Keratinocyte (primary cell): ENCODE results near the gene RTBDN. TPM values are rescaled to one million over a fixed set of nuclear protein-coding genes. Genes with fewer than 3 reads are reported as not detected.

ENCODE experiments used
- DNase-seq: peaks from one replicate; pipeline ENCODE4 v3.0.0-alpha.2; 2011; ENCODE audit warnings: low read depth, missing footprints, low spot score
- FAIRE-seq: peaks from 2 replicates; lab custom pipeline; 2011; peaks lifted over from hg19 to GRCh38; lab: Jason Lieb, UNC
- H2AFZ ChIP-seq: 2 replicates; pipeline ENCODE4 v1.6.0; 2012; ENCODE audit warnings: low read length, control low read depth, inconsistent platforms; ENCODE audit not compliant: control insufficient read depth
- H3K27ac ChIP-seq: 2 replicates; pipeline ENCODE4 v1.5.1; 2011; ENCODE audit warnings: low read length; ENCODE audit not compliant: control insufficient read depth, insufficient read depth
- H3K27me3 ChIP-seq: 3 replicates; pipeline ENCODE4 v1.6.0; 2011; ENCODE audit warnings: low read length; ENCODE audit not compliant: control insufficient read depth, insufficient read depth; ENCODE audit errors: extremely low read depth
- H3K36me3 ChIP-seq, 2 experiments: 2 replicates in 1 of 2; 3 replicates in 1 of 2; pipeline ENCODE4 v1.5.1; 2011; ENCODE audit warnings: low read length in 2 of 2, mild to moderate bottlenecking in 1 of 2; ENCODE audit not compliant: control insufficient read depth in 2 of 2, insufficient read depth in 2 of 2; ENCODE audit errors: extremely low read depth in 1 of 2
- H3K4me1 ChIP-seq: 3 replicates; pipeline ENCODE4 v1.5.1; 2011; ENCODE audit warnings: low read length; ENCODE audit not compliant: control insufficient read depth, insufficient read depth; ENCODE audit errors: extremely low read depth
- H3K4me2 ChIP-seq: 3 replicates; pipeline ENCODE4 v1.6.0; 2011; ENCODE audit warnings: low read depth, low read length; ENCODE audit not compliant: control insufficient read depth, insufficient read depth; ENCODE audit errors: extremely low read depth
- H3K4me3 ChIP-seq, 3 experiments: fragments of 200-600 bp in 1 of 3; sonication (generic) in 1 of 3; 2 replicates in 2 of 3; 3 replicates in 1 of 3; pipeline ENCODE4 v1.5.1; 2011 to 2016; ENCODE audit warnings: low read length in 3 of 3, mild to moderate bottlenecking in 3 of 3, control low read depth in 2 of 3, inconsistent platforms in 1 of 3, low read depth in 1 of 3, mixed read lengths in 1 of 3, mixed run types in 1 of 3, moderate library complexity in 1 of 3; ENCODE audit not compliant: control insufficient read depth in 2 of 3, insufficient read depth in 2 of 3; ENCODE audit errors: extremely low read depth in 1 of 3
- H3K79me2 ChIP-seq: 2 replicates; pipeline ENCODE4 v1.6.0; 2012; ENCODE audit warnings: low read length; ENCODE audit not compliant: control insufficient read depth, insufficient read depth
- H3K9ac ChIP-seq: 3 replicates; pipeline ENCODE4 v1.6.0; 2011; ENCODE audit warnings: low read length; ENCODE audit not compliant: control insufficient read depth, insufficient read depth; ENCODE audit errors: extremely low read depth
- H3K9me1 ChIP-seq: 3 replicates; pipeline ENCODE4 v1.6.0; 2011; ENCODE audit warnings: low read length; ENCODE audit not compliant: control insufficient read depth, insufficient read depth; ENCODE audit errors: extremely low read depth
- H3K9me3 ChIP-seq: 2 replicates; pipeline ENCODE4 v1.5.1; 2012; ENCODE audit warnings: low read depth, low read length; ENCODE audit not compliant: control insufficient read depth
- H4K20me1 ChIP-seq: 3 replicates; pipeline ENCODE4 v1.6.0; 2011; ENCODE audit warnings: low read length; ENCODE audit not compliant: control insufficient read depth, insufficient read depth; ENCODE audit errors: extremely low read depth
- CTCF ChIP-seq, 3 experiments: IDR thresholded peaks in 1 of 3; conservative IDR thresholded peaks in 1 of 3; optimal IDR thresholded peaks in 1 of 3; 2 replicates in 2 of 3; 3 replicates in 1 of 3; pipeline versions ENCODE3 to v1.5.1; 2011; ENCODE audit warnings: low read length in 3 of 3, mild to moderate bottlenecking in 3 of 3, moderate library complexity in 2 of 3, control low read depth in 1 of 3, inconsistent platforms in 1 of 3; ENCODE audit not compliant: insufficient read depth in 2 of 3; ENCODE audit errors: extremely low read depth in 1 of 3
- EZH2 ChIP-seq: IDR thresholded peaks from one replicate; pipeline ENCODE4 v1.6.1; 2012; ENCODE audit warnings: inconsistent platforms, mild to moderate bottlenecking, low read length, moderate library complexity
- dilution Hi-C: fragments of 300-500 bp; cut with MboI; formaldehyde crosslinking; loops from one replicate; pipeline ENCODE4 v1.7.0; 2020; ENCODE audit warnings: low sequenced_read_pairs; ENCODE audit not compliant: extremely low pct_ligation_motif_present
- polyA plus RNA-seq, 5 experiments: library from polyadenylated mRNA; depleted of rRNA in 3 of 5; stranded (reverse) in 3 of 5; stranded (forward) in 1 of 5; unstranded in 1 of 5; fragments of >200 nt; gene quantifications; 1 replicate in 1 of 5; 2 replicates in 3 of 5; 3 replicates in 1 of 5; pipeline versions ENCODE4 v1.2.1 to v1.2.3, GENCODE V29; 2011 to 2012; ENCODE audit warnings: missing spikeins in 2 of 5, low read depth in 1 of 5, low replicate concordance in 1 of 5

RTBDN gene
- polyA plus RNA-seq, 1 donor (not counting 4 experiments of a cell fraction or from before 2014, with no cell fraction given), result not detected

- H2AFZ ChIP-seq, result no peak overlapping the region
- peaks cover 6% of the 10 kb centered on the region for H3K79me2 ChIP-seq
- no peak overlapping the region for H3K4me3 ChIP-seq
- DNase-seq (no peak), FAIRE-seq (no peak)
- H3K9me1 ChIP-seq, result no peaks in the 10 kb centered on the region
- dilution Hi-C loops, result no loop called here
- peak overlapping the region; percentile 81 for H3K27ac ChIP-seq
- H3K9ac ChIP-seq, result no peak overlapping the region
- H3K36me3 ChIP-seq, result no peaks in the 10 kb centered on the region
- no peaks in the 10 kb centered on the region for H3K9me3 ChIP-seq
- peak overlapping the region; percentile 46 for H3K4me2 ChIP-seq
- TF ChIP-seq EZH2, result no peak
- no peak for TF ChIP-seq CTCF (optimal IDR thresholded peaks at IDR 0.05 in 1 of 3, IDR thresholded peaks at IDR 0.05 in 1 of 3, conservative IDR thresholded peaks at IDR 0.05 in 1 of 3; ENCODE audit: extremely low read depth in 1 of 3, insufficient read depth in 2 of 3, low read length in 3 of 3)
- H3K27me3 ChIP-seq, result no peaks in the 10 kb centered on the region
- peaks cover 3% of the 10 kb centered on the region for H4K20me1 ChIP-seq
- peaks cover 73% of the 10 kb centered on the region for H3K4me1 ChIP-seq
These were observed 47.4 kb downstream of the RTBDN start for GRCh38 chr19:12786952-12787351.

DNA sequence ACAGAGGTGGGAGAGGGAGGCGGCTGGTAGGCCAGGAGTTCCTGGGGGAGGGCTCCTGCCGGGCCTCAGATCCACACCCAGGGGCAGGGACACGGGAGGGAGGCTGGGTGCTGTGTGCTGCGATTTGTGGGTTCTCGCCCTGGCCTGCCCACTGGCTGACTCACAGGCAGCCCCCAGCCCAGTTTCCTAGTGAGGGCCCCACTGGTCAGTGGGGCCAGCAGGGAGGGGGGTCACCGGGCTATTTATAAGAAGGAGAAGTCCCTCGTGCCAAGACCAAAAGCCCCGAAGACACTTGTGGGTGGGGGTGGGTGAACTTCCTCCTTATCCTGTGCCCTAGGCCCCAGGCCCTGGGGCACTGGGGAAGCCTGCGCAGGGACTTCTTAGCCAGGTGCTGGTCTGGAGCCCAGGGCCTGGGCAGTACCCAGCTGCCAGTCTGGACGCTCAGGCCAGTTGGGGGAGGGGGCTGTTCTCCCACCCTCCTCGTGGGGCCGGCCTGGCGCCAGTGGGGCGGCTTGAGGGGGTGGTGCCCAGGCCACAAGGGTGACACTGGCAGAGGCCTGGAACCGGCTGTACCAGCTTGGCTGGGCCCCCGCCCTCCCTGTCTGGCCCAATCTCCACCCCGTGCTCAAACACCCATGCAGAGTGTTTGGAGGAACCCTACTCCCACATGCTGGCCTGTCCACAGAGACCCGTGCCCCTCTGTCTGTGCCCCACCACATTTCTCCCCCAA is 48.1 kb downstream of the RTBDN start:
- peaks cover 77% of the 10 kb centered on the region for H3K4me1 ChIP-seq
- H3K9me1 ChIP-seq, result no peaks in the 10 kb centered on the region
- DNase-seq (no peak), FAIRE-seq (no peak)
- peak overlapping the region; percentile 63 for H3K9ac ChIP-seq
- H3K4me2 ChIP-seq, result peak overlapping the region; percentile 46
- H3K9me3 ChIP-seq, result no peaks in the 10 kb centered on the region
- H3K27ac ChIP-seq, result peak overlapping the region; percentile 81
- no peaks in the 10 kb centered on the region for H4K20me1 ChIP-seq
- H3K4me3 ChIP-seq, result peak overlapping the region in 1 of 3 experiments; percentile 33
- H2AFZ ChIP-seq, result peak overlapping the region; percentile 11
- no peaks in the 10 kb centered on the region for H3K79me2 ChIP-seq
- H3K27me3 ChIP-seq, result no peaks in the 10 kb centered on the region
- H3K36me3 ChIP-seq, result no peaks in the 10 kb centered on the region
- TF ChIP-seq CTCF (optimal IDR thresholded peaks at IDR 0.05 in 1 of 3, IDR thresholded peaks at IDR 0.05 in 1 of 3, conservative IDR thresholded peaks at IDR 0.05 in 1 of 3; ENCODE audit: extremely low read depth in 1 of 3, insufficient read depth in 2 of 3, low read length in 3 of 3) (no peak), EZH2 (no peak)
- dilution Hi-C loops, result no loop called here
